NB4 (cell line): ENCODE results near the gene MLANA.
"Not testable (repeated sequence)": the region's sequence is repeated elsewhere in the genome, so short reads cannot be mapped to it uniquely, and the experiment has no call there.

Experiments used
- DNase-seq: peaks from one replicate; pipeline ENCODE4 v3.0.0; 2010; ENCODE audit warnings: low read depth
- H3K4me3 ChIP-seq: one replicate; pipeline ENCODE4 v1.5.1; 2011; ENCODE audit warnings: mild to moderate bottlenecking, low read depth, low read length, moderate library complexity
- MYC ChIP-seq: IDR thresholded peaks from 2 replicates; pipeline ENCODE4 v1.6.1; 2011; ENCODE audit warnings: low read depth, low read length
- POLR2A ChIP-seq: IDR thresholded peaks from 2 replicates; pipeline ENCODE4 v1.6.1; 2011; ENCODE audit warnings: mild to moderate bottlenecking; ENCODE audit not compliant: insufficient read length; ENCODE audit errors: extremely low read depth
- TF ChIP-seq, protein P1 (sequence below): IDR thresholded peaks from 2 replicates; pipeline ENCODE4 v1.6.1; 2011; ENCODE audit warnings: low read depth, low read length
- TF ChIP-seq, protein P2 (sequence below): IDR thresholded peaks from one replicate; pipeline ENCODE4 v1.5.1; 2012; ENCODE audit warnings: low read depth, low read length

The MLANA gene

DNA sequence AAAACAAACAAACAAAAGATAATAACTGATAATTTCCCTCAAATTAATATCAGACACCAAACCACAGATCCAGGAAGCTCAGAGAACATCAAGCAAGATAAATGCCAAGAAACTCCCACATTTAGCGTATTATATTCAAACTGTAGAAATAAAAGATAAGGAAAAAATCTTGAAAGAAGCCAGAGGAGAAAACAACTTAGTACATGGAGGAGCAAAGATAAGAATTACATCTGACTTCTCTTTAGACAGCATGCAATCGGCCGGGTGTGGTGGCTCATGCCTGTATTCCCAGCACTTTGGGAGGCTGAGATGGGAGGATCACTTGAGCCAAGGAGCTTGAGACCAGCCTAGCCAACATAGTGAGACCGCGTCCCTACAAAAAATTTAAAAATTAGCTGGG, 17.2 kb upstream of the MLANA start:
- no peak for DNase-seq
- TF ChIP-seq POLR2A (no peak), MYC (no peak)
- TF ChIP-seq, protein P1, sequence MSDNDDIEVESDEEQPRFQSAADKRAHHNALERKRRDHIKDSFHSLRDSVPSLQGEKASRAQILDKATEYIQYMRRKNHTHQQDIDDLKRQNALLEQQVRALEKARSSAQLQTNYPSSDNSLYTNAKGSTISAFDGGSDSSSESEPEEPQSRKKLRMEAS = no peak
- TF ChIP-seq, protein P2, sequence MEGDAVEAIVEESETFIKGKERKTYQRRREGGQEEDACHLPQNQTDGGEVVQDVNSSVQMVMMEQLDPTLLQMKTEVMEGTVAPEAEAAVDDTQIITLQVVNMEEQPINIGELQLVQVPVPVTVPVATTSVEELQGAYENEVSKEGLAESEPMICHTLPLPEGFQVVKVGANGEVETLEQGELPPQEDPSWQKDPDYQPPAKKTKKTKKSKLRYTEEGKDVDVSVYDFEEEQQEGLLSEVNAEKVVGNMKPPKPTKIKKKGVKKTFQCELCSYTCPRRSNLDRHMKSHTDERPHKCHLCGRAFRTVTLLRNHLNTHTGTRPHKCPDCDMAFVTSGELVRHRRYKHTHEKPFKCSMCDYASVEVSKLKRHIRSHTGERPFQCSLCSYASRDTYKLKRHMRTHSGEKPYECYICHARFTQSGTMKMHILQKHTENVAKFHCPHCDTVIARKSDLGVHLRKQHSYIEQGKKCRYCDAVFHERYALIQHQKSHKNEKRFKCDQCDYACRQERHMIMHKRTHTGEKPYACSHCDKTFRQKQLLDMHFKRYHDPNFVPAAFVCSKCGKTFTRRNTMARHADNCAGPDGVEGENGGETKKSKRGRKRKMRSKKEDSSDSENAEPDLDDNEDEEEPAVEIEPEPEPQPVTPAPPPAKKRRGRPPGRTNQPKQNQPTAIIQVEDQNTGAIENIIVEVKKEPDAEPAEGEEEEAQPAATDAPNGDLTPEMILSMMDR = no peak

DNA sequence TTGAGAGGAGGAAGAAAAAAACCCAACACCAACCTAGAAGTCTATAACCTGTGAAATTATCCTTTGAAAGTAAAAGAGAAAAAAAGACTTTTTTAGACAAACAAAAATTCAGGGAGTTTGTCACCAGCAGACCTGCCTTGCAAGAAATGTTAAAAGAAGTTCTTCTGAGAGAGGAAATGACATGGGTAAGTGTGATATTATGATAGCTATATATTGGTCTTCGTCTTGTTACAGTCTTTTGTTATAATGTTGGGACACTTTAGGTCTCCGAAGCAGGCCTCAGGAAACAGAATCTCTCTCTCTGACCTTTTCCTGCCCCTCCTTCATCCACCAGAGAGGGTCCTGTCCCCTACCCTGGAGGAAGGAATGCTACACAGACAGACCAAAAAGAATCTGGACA, 16.6 kb upstream of the MLANA start:
- no peak for DNase-seq
- no peak for TF ChIP-seq MYC
- no peak overlapping the region for H3K4me3 ChIP-seq

More for the DNA sequence above, 17.2 kb upstream of the MLANA start:
- H3K4me3 ChIP-seq = no peak overlapping the region

DNA sequence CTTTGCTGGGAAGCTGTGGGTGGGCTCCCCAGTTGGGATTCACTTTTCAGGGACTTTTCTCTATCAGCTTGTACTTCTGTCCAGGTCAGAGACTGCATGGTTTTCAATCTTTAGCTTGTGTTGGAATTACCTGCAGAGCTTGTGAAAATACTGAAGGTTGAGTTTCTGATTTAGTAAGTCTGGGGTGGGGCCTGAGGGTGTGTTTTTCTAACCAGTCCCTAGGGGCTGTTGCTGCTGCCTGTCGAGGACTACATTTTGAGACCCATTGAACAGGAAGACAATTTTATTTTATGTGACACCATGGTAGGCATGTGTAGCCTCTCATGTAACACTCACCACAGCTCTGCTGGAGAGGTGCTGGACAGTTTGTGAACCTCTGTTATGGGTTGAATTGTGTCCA, 14.7 kb upstream of the MLANA start:
- no peak for TF ChIP-seq MYC
- no peak for DNase-seq
- no peak overlapping the region for H3K4me3 ChIP-seq

DNA sequence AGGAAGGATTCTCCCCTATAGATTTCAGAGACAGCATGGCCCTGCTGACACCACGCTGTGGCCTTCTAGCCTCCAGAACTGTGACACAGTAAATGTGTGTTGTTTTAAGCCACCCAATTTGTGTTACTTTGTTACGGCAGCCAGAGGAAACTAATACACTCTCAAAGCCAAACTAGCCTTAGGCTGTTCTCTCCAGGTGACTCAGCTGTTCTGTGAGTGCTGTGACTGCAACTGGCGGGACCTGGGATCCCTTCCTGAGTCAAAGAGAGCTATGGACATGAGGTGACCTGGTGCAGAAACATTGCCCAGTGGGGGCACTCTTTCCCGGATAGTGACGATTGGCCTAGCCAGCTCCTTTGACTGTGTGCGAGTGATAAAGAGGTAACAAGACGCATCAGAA, 14.0 kb upstream of the MLANA start:
- H3K4me3 ChIP-seq = no peak overlapping the region
- DNase-seq = no peak
- TF ChIP-seq POLR2A = no peak
- TF ChIP-seq, protein P2 = peak; percentile 8
- TF ChIP-seq MYC = no peak

DNA sequence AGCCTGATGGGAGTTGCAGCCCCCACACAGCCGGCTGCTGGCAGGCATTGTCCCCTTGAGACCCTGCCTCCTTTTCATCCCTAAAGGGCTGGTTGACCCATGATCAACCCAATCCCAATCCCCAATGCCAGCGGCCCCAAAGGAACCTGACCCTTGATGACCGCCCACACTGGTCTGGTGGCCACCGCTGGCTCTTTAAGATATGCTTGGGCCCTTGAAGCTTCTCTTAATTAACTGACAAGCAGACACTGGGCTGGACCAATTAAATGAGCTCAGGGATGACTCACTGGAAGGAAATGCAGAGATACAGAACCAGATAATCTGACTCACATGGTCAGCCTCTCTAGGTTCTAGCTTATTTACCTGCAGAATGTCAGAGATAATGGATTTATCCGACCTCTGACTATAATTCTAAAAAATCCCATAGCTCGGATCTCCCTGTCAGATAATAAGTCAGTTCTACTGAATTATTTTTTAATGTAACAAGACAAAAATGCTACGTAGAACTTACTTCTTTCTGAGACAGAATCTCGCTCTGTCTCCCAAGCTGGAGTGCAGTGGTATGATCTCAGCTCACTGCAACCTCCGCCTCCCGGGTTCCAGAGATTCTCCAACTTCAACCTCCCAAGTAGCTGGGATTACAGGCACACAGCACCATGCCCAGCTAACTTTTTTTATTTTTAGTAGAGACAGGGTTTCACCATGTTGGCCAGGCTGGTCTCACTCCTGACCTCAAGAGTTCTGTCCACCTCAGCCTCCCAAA, 11.1 kb upstream of the MLANA start:
- TF ChIP-seq POLR2A (no peak), MYC (no peak; the same call in 1 of the 2 replicates)
- TF ChIP-seq, protein P2 = no peak
- TF ChIP-seq, protein P1 = no peak; the same call in 1 of the 2 replicates
- DNase-seq = peak; percentile 73
- H3K4me3 ChIP-seq = no peak overlapping the region

DNA sequence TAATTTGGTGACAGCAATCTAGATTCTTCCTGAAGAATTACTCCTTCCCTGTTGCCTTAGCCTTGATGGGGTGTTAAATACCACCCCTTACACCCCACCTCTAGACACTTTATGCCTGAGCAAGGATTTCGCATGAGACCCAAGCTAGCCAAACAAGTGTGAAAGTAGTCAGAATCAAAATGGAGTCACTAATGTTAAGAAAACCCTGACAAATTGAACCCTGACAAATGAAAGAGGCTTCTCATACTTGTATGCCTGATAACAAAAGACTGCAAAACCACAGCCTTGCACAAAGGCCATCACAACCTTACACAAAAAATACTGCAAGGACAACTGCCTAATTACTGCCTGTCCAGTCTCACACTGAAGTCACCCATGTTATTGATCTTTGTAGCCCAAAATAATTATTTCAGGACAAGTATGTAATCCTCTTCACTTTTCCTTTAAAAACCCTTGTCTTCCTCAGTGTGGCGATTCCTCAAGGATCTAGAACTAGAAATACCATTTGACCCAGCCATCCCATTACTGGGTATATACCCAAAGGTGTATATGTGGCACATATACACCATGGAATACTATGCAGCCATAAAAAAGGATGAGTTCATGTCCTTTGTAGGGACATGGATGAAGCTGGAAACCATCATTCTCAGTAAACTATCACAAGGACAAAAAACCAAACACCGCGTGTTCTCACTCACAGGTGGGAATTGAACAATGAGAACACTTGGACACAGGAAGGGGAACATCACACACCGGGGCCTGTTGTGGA, 8.3 kb upstream of the MLANA start:
- DNase-seq, H3K4me3 ChIP-seq: not testable (repeated sequence)

DNA sequence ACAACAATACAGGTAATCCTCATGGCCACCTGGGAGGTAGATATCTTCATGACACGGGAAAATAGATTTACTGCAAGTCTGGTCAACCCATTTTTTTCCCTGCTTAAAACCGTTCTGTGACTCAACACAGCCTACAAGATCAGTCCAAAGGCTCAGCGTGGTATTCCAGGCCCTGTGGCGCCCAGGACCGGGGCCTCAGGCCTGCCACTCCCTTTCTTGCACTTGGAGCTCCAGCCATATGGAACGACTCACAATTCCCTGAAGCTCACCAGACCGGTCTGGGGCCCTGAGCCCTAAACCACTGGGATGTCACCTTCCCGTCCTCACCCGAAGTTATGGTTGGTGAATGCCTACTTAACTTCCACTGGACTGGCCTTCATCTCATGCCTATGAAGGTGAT, 6.5 kb upstream of the MLANA start:
- TF ChIP-seq, protein P1 = no peak
- TF ChIP-seq POLR2A (no peak), MYC (no peak)
- TF ChIP-seq, protein P2 = no peak
- no peak for DNase-seq
- no peak overlapping the region for H3K4me3 ChIP-seq
